ENCODE results near the gene PLXNA2. TPM values are rescaled to one million over a fixed set of nuclear protein-coding genes. Genes with fewer than 3 reads are reported as not detected.

The PLXNA2 gene
- polyA plus RNA-seq, 2 of the 4 experiments (the other 2 are of a cell fraction), result 0.36 to 0.87 TPM

DNA sequence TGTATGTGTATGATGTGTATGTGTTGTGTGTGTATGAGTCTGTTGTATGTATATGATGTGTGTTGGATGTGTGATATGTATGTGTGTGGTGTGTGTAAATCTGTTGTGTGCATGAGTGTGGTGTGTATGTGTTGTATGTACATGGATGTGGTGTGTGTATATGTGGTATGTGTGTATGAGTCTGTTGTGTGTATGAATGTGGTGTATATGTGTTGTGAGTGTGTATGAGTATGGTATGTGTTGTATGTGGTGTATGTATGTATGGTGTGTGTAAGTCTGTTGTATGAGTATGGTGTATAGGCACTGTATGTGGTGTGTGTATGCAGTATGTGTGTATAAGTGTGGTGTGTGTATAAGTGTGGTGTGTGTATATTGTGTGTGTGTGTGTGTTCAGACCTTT, 95.0 kb downstream of the PLXNA2 start (continued):
- TF ChIP-seq, protein P1, sequence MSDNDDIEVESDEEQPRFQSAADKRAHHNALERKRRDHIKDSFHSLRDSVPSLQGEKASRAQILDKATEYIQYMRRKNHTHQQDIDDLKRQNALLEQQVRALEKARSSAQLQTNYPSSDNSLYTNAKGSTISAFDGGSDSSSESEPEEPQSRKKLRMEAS (IDR thresholded peaks at IDR 0.05), result no peak
- no peak for TF ChIP-seq CHD2 (IDR thresholded peaks at IDR 0.05; ENCODE audit: low read length, partially characterized antibody)
- TF ChIP-seq FOSB (CRISPR knock-in tag; IDR thresholded peaks at IDR 0.05), result no peak
- TF ChIP-seq, protein P2, sequence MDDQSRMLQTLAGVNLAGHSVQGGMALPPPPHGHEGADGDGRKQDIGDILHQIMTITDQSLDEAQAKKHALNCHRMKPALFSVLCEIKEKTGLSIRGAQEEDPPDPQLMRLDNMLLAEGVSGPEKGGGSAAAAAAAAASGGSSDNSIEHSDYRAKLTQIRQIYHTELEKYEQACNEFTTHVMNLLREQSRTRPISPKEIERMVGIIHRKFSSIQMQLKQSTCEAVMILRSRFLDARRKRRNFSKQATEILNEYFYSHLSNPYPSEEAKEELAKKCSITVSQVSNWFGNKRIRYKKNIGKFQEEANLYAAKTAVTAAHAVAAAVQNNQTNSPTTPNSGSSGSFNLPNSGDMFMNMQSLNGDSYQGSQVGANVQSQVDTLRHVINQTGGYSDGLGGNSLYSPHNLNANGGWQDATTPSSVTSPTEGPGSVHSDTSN (IDR thresholded peaks at IDR 0.05), result no peak
- no peak for TF ChIP-seq RCOR1 (IDR thresholded peaks at IDR 0.05; ENCODE audit: low read depth, low read length)
- no peak for TF ChIP-seq CHD4 (IDR thresholded peaks at IDR 0.05; ENCODE audit: borderline replicate concordance)
- TF ChIP-seq EHF (CRISPR knock-in tag; IDR thresholded peaks at IDR 0.05), result no peak
- no peak for TF ChIP-seq MAFK (IDR thresholded peaks at IDR 0.05; ENCODE audit: partially characterized antibody)

- TF ChIP-seq, protein P3, sequence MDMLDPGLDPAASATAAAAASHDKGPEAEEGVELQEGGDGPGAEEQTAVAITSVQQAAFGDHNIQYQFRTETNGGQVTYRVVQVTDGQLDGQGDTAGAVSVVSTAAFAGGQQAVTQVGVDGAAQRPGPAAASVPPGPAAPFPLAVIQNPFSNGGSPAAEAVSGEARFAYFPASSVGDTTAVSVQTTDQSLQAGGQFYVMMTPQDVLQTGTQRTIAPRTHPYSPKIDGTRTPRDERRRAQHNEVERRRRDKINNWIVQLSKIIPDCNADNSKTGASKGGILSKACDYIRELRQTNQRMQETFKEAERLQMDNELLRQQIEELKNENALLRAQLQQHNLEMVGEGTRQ (IDR thresholded peaks at IDR 0.05), result no peak
- no peak for TF ChIP-seq CHD2 (IDR thresholded peaks at IDR 0.05; ENCODE audit: low read length, partially characterized antibody)
- TF ChIP-seq ESRRA (IDR thresholded peaks at IDR 0.05; ENCODE audit: borderline replicate concordance, low read length), result no peak
- TF ChIP-seq JUNB (IDR thresholded peaks at IDR 0.05), result no peak
- TF ChIP-seq CEBPB (IDR thresholded peaks at IDR 0.05), result no peak
- TF ChIP-seq, protein P4, sequence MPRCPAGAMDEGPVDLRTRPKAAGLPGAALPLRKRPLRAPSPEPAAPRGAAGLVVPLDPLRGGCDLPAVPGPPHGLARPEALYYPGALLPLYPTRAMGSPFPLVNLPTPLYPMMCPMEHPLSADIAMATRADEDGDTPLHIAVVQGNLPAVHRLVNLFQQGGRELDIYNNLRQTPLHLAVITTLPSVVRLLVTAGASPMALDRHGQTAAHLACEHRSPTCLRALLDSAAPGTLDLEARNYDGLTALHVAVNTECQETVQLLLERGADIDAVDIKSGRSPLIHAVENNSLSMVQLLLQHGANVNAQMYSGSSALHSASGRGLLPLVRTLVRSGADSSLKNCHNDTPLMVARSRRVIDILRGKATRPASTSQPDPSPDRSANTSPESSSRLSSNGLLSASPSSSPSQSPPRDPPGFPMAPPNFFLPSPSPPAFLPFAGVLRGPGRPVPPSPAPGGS (IDR thresholded peaks at IDR 0.05), result no peak
- TF ChIP-seq SREBF2 (IDR thresholded peaks at IDR 0.05), result no peak
- no peak for TF ChIP-seq GATA3 (IDR thresholded peaks at IDR 0.05; ENCODE audit: borderline replicate concordance)
- no peak for TF ChIP-seq NPAS2 (CRISPR knock-in tag; IDR thresholded peaks at IDR 0.05; ENCODE audit: borderline replicate concordance)
- no peak for TF ChIP-seq RARB (CRISPR knock-in tag; IDR thresholded peaks at IDR 0.05)
- TF ChIP-seq RCOR1 (IDR thresholded peaks at IDR 0.05; ENCODE audit: low read depth, low read length), result no peak
- no peak for TF ChIP-seq RNF2 (IDR thresholded peaks at IDR 0.05; ENCODE audit: borderline replicate concordance, low read depth)
- TF ChIP-seq CBX8 (IDR thresholded peaks at IDR 0.05), result no peak
- TF ChIP-seq, protein P1 (IDR thresholded peaks at IDR 0.05), result no peak
- no peak for TF ChIP-seq CTCF (IDR thresholded peaks at IDR 0.05)
- TF ChIP-seq ZC3H11A (IDR thresholded peaks at IDR 0.05), result no peak
- TF ChIP-seq CHD4 (IDR thresholded peaks at IDR 0.05; ENCODE audit: borderline replicate concordance), result no peak
- CTCF ChIA-PET, result interaction anchor here (1.2 to 26.1 kb wide), 6 partner anchors 9 to 126 kb away, joined by 3 to 417 read pairs (median 4); partner anchors contain the start of gene PLXNA2
- no peak overlapping the region for H3K4me3 ChIP-seq
- ATAC-seq (no peak), DNase-seq (ENCODE audit: low read depth in 1 of 2, low spot score in 1 of 2) (no peak), FAIRE-seq (no peak)
- WGBS (ENCODE audit: missing lambda C conversion rate), result 79% methylated on average over 4 of the region's 4 CpGs
- H3K27ac ChIP-seq, result no peak overlapping the region
- no peak overlapping the region for H3K4me2 ChIP-seq
- no peaks in the 10 kb centered on the region for H3K9me3 ChIP-seq
- H3K4me1 ChIP-seq, result 0 out of 3 replicates have a peak, but pooled peaks cover 8% of the 10 kb centered on the region
- POLR2A ChIA-PET, result no interaction called here
Measured at GRCh38 chr1:208148380-208148779, 95.8 kb downstream of the PLXNA2 start.
